NOMO-1 (cell line): Measurements from ENCODE around the gene POLR3B.

ENCODE experiments used
- DNase-seq, 2 experiments: peaks; one replicate each; lab custom pipeline; 2025; ENCODE audit not compliant: unreplicated experiment in 2 of 2; lab: John Stamatoyannopoulos, UW

POLR3B gene

GRCh38 chr12:106409878-106410277 lies 52.3 kb downstream of the POLR3B start:
- no peak for DNase-seq

- no peak for DNase-seq
Observed at GRCh38 chr12:106412563-106412962, 55.0 kb downstream of the POLR3B start.

DNA sequence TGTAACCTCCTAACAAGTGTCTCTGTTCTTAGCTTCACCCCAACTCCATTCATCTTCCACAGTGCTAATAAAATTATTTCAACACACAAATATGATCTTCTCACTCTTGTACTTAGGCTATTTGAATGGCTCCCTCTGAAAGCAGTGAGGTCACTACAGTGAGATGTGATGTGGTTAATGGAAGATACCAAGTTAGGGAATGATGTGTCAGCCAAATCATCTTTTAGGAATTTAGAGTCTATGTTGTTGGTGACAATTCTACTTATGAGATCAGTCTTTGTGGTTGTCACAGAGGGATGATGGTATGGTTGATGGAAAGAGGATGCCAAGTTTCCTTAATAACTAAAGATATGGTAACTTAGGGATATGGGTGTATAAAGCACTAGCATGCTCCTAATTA lies 57.6 kb downstream of the POLR3B start:
- no peak for DNase-seq

DNA sequence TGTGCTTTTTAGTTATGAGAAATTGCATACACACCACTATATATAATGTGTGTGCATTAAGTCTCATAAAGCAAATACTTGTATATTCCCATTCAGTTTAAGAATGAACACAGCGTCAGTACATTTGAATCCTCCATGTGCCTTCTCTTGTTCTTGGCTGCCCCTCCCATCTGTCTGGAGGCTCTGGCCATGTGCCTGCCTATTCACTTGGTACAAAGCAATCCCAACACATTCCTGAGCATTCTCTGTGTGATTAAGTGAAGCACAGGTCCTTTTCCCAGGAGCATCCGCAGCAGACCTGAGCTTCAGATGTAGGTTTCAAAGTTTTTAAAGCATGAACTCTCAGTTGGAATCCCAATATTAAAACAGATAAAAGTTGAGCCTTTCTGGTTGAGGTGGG lies 58.7 kb downstream of the POLR3B start:
- DNase-seq, result no peak

- no peak for DNase-seq
Observed at GRCh38 chr12:106417926-106418910, 60.7 kb downstream of the POLR3B start.

GRCh38 chr12:106418970-106419369 lies 61.4 kb downstream of the POLR3B start:
- no peak for DNase-seq

DNA sequence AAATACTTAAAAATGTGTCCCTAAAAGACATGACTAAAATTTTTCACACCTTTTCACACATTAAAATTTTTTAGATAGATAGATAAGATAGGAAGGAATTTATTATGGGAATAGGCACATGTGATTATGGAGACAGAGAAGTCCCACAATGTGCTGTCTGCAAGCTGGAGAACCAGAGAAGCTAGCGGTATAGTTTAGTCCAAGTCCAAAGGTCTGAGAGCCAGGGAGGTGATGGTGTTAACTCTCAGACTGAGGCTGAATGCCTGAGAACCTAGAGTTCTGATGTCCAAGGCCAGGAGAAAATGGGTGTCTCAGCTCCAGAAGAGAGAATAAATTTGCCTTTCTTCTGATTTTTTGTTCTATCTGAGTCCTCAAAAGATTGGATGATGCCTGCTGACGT lies 65.7 kb downstream of the POLR3B start:
- no peak for DNase-seq

GRCh38 chr12:106425061-106425702 lies 67.6 kb downstream of the POLR3B start:
- no peak for DNase-seq

- DNase-seq, result no peak
Observed at GRCh38 chr12:106427917-106428316, 70.4 kb downstream of the POLR3B start.

DNA sequence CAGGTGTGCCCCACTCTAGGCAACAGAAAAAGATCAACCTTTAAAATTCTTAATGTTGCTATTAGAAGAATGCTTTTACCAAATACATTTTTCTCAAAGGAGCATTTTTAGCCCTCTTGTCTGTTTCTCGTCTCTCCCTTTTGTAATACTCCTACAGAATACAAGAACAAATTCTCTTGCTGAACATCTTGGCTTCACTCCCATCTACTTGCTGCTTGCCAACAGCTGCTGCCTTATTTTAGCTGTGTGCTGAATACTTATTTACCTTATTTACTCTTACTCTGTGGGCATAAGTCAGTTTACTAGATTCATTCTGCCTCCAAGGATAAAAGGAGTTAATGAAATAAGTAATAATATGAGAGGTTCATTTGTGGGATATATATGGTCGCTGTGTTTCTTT lies 70.8 kb downstream of the POLR3B start:
- no peak for DNase-seq

DNA sequence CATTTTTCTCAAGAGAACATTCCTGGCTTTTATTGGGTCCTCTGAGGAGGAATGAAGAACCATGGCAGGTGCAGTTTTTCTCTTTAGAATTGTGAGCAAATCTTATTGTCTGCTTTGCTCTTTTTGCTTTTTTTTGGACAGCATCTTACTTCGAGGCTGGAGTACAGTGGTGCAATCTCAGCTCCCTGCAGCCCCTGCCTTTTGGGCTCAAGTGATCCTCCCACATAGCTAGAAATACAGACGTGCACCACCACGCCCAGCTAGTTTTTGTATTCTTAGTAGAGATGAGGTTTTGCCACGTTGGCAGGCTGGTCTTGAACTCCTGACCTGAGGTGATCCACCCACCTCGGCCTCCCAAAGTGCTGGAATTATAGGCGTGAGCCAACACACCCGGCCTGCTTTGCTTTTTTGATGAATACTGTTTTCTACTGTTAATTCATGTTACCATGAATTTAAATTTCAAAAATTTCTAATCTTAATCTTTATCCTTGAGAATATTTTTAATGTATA lies 71.5 kb downstream of the POLR3B start:
- no peak for DNase-seq

GRCh38 chr12:106429636-106430035 lies 72.1 kb downstream of the POLR3B start:
- DNase-seq, result no peak

DNA sequence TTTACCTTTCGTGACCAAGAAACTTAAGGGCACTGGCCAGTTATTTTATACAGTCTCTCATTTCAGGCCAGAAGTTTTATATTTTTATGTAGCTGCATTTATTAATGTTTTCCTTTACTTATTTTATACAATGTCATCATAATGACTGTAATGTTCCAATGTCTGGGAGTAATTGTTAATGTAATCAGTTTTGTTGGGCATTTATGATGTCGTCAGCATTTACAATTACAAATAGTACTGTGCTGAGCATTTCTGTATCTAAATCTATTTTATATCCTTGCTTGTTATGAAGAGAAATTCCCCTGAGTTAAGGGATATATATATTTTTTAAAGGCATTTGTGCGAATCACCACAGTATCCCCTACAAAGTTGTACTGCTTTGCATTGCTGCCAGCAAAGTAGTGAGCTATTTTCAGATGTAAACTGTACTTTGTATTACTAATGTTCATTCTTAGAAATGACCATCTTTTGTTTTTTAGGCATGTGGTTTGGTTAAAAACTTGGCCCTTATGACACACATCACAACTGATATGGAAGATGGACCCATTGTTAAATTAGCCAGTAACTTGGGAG lies 74.4 kb downstream of the POLR3B start:
- DNase-seq, result no peak

DNA sequence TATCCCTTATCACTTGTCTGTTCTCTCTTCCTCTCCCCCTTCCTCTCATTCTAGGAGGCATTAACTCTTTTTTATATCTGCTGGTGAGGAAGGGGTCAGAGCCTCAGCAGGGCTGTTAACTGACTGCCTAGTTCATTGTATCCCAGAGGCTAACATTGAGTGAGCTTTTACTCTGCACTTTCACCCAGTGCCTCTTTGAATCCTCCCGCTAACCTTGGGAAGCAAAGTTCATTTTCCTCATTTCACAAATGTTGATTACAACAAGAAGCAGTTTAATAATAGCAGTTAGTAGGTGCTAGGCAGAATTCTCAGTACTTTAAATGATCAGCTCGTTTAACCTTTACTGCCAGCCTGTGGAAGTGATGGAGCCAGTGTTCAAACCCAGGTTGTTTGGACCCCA lies 75.5 kb downstream of the POLR3B start:
- DNase-seq, result no peak

GRCh38 chr12:106434526-106434925 lies 77.0 kb downstream of the POLR3B start:
- DNase-seq, result no peak

DNA sequence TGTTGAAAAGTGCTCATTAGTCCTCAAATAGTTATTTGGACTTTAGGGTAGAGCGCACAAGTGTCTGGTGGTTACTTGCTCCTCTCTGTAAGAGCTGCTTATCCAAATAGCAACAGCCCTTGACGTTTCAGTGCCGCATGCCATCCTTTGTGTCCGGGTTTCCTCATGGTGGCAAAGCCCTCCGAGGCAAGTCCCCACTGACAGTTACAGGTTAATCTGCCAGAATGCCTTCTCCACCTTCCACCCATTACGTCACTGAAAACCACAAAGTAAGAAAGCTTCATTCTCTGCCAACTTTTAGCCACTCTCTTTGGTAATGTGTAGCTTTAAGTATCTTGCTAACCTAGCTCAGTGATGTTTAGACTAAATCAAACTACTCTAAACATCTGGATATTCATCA lies 78.6 kb downstream of the POLR3B start:
- no peak for DNase-seq

DNA sequence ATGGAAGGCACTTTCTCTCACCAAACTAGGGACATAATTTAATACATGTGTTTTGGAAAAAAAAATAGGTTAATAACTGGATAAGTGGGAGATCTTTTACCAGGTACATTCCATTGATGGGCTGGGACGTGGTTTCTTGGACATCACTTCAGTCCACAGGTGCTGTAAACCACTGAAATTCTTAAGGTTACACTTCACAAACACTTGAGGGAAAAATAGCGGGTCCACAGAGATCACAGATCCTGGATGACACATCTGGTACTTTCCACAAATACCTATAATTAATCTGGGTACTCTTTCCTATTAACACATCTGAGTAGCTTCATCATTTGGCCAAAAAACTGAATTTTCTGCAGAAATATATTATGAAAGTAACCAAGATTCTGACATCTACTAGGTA lies 85.0 kb downstream of the POLR3B start:
- DNase-seq, result no peak

- no peak for DNase-seq
Observed at GRCh38 chr12:106445053-106445452, 87.5 kb downstream of the POLR3B start.

- no peak for DNase-seq
Observed at GRCh38 chr12:106445959-106446358, 88.4 kb downstream of the POLR3B start.

DNA sequence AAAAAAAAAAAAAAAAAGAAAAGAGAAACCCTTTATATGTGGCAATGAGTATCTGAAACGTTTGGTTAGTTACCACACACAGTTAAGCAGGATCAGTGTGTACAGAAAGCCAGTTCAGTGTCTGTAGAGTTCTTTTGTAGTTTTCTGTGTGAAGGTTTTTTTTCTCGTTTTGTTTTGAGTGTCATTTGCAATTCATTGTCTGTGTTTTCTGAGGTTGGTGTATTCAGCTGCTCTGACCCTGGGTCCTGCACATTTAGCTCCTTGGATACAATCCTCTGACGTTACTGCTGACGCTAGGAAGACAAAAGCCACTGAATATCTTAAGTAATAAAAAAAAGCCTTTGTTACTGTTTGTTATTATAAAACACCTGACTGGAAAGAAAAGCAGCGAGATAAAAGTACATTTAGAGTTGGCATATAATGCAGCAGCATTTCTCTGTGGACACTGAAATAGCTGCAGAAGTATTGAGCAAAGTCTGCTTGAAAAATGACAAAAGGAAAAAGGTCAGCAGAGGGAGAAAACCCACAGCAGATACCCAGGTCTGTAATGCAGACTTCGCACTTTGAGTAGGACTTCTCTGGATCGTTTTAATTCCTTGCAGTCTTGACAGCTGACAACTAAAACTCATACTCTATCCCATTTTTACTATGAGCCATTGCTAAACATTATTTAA lies 89.0 kb downstream of the POLR3B start:
- no peak for DNase-seq

- DNase-seq, result no peak
Observed at GRCh38 chr12:106452309-106452708, 94.8 kb downstream of the POLR3B start.
